Measurements from ENCODE around the gene MTARC2. TPM values are rescaled to one million over a fixed set of nuclear protein-coding genes. Genes with fewer than 3 reads are reported as not detected.
A peak's percentile ranks its signal among the peaks of the same experiment; 100 is the strongest.

The MTARC2 gene
- total and polyA plus RNA-seq, 7 donors: 4.1 to 12.4 (median 8.8) TPM

- TF ChIP-seq CTCF (IDR thresholded peaks at IDR 0.05): no peak
- ATAC-seq: peak; percentile 53 to 80 (median 63)
- H3K27ac ChIP-seq: peak overlapping the region; percentile 76
- H3K4me3 ChIP-seq: peak overlapping the region; percentile 75
- H3K9me3 ChIP-seq: no peaks in the 10 kb centered on the region
- intact Hi-C loops (cut with DNase I): no loop called here
- H3K4me1 ChIP-seq: peaks cover 8% of the 10 kb centered on the region
- 18 to 34% (median 20%) methylated on average over 13 of the region's 13 CpGs for whole genome bisulfite sequencing, 3 donors
- peak; percentile 31 to 73 for DNase-seq
- peaks cover 0 to 31% of the 10 kb centered on the region in 2 donors for H3K36me3 ChIP-seq (ENCODE audit: insufficient read depth in 1 of 2, low read depth in 1 of 2)
- no peaks in the 10 kb centered on the region for H3K27me3 ChIP-seq (ENCODE audit: insufficient read depth in 3 of 3, low read length in 2 of 3)
Observed at GRCh38 chr1:220786057-220786336, 37.9 kb downstream of the MTARC2 start.

GRCh38 chr1:220786337-220787068, 38.4 kb downstream of the MTARC2 start, which contains the start of gene MTARC1:
Gene MTARC1 (plus strand): TSS chr1:220786913. CDS start chr1:220786945, 32 bp downstream.
- Histone ChIP-seq H3K4me1 (peaks cover 13% of the 10 kb centered on the region), H3K27ac (peak within 1 kb of the TSS; percentile 76), H3K4me3 (peak within 1 kb of the TSS; percentile 75), H3K9me3 (no peaks in the 10 kb centered on the region), H3K36me3 (ENCODE audit: insufficient read depth in 1 of 2, low read depth in 1 of 2) (peaks cover 0 to 28% of the 10 kb centered on the region in 2 donors), H3K27me3 (ENCODE audit: insufficient read depth in 3 of 3, low read length in 2 of 3) (no peaks in the 10 kb centered on the region)
- ATAC-seq (peak; percentile 77 to 94 (median 88)), DNase-seq (peak; percentile 72 to 83)
- WGBS, 3 donors: 1 to 3% (median 1%) methylated on average over 39 to 56 of the region's 56 CpGs
- peak; percentile 27 for TF ChIP-seq CTCF (IDR thresholded peaks at IDR 0.05)
- intact Hi-C loops (cut with DNase I): no loop called here

GRCh38 chr1:220787069-220787619, 39.0 kb downstream of the MTARC2 start:
- no peak for DNase-seq
- ATAC-seq: peak in 2 of 4 donors; percentile 19 to 26
- Histone ChIP-seq H3K27ac (peak overlapping the region; percentile 76), H3K36me3 (ENCODE audit: insufficient read depth in 1 of 2, low read depth in 1 of 2) (peaks cover 0 to 22% of the 10 kb centered on the region in 2 donors), H3K4me1 (peaks cover 19% of the 10 kb centered on the region), H3K9me3 (no peaks in the 10 kb centered on the region), H3K27me3 (ENCODE audit: insufficient read depth in 3 of 3, low read length in 2 of 3) (no peaks in the 10 kb centered on the region), H3K4me3 (peak overlapping the region; percentile 75)
- intact Hi-C loops (cut with DNase I): no loop called here
- 13 to 17% (median 13%) methylated on average over 26 to 32 of the region's 32 CpGs for WGBS, 3 donors
- TF ChIP-seq CTCF (IDR thresholded peaks at IDR 0.05): peak; percentile 1

GRCh38 chr1:220788900-220789299, 40.8 kb downstream of the MTARC2 start:
- intact Hi-C loops (cut with DNase I): no loop called here
- no peak for TF ChIP-seq CTCF (IDR thresholded peaks at IDR 0.05)
- H3K27me3 ChIP-seq (ENCODE audit: insufficient read depth in 3 of 3, low read length in 2 of 3): no peaks in the 10 kb centered on the region
- WGBS, 3 donors: 63 to 75% (median 64%) methylated on average over 7 of the region's 7 CpGs
- no peaks in the 10 kb centered on the region for H3K9me3 ChIP-seq
- DNase-seq: no peak
- H3K27ac ChIP-seq: no peak overlapping the region
- ATAC-seq: no peak
- no peak overlapping the region for H3K4me3 ChIP-seq
- H3K4me1 ChIP-seq: peaks cover 27% of the 10 kb centered on the region
- peaks cover 0 to 4% of the 10 kb centered on the region in 2 donors for H3K36me3 ChIP-seq (ENCODE audit: insufficient read depth in 1 of 2, low read depth in 1 of 2)
